ENCODE data around the gene TJP1.
"Not testable (repeated sequence)": the region's sequence is repeated elsewhere in the genome, so short reads cannot be mapped to it uniquely, and the experiment has no call there.

The TJP1 gene

GRCh38 chr15:29681166-29681845 lies 141.0 kb downstream of the TJP1 start:
- no peak for DNase-seq (ENCODE audit: low read depth)
- TF ChIP-seq CTCF (IDR thresholded peaks at IDR 0.05; ENCODE audit: control insufficient read depth, insufficient read depth, low read depth, low read length, missing control alignments): no peak
- no peak overlapping the region for H3K4me3 ChIP-seq (ENCODE audit: control insufficient read depth, low read depth, low read length)

GRCh38 chr15:29680465-29681165 lies 141.7 kb downstream of the TJP1 start:
- no peak for DNase-seq (ENCODE audit: low read depth)
- no peak for TF ChIP-seq CTCF (IDR thresholded peaks at IDR 0.05; ENCODE audit: control insufficient read depth, insufficient read depth, low read depth, low read length, missing control alignments)
- H3K4me3 ChIP-seq (ENCODE audit: control insufficient read depth, low read depth, low read length): no peak overlapping the region

- no peak overlapping the region for H3K4me3 ChIP-seq (ENCODE audit: control insufficient read depth, low read depth, low read length)
- DNase-seq (ENCODE audit: low read depth): no peak
- no peak for TF ChIP-seq CTCF (IDR thresholded peaks at IDR 0.05; ENCODE audit: control insufficient read depth, insufficient read depth, low read depth, low read length, missing control alignments)
Observed at GRCh38 chr15:29678504-29679034, 143.7 kb downstream of the TJP1 start.

GRCh38 chr15:29677871-29678461 lies 144.3 kb downstream of the TJP1 start:
- no peak for DNase-seq (ENCODE audit: low read depth)
- no peak overlapping the region for H3K4me3 ChIP-seq (ENCODE audit: control insufficient read depth, low read depth, low read length)
- no peak for TF ChIP-seq CTCF (IDR thresholded peaks at IDR 0.05; ENCODE audit: control insufficient read depth, insufficient read depth, low read depth, low read length, missing control alignments)

- H3K4me3 ChIP-seq (ENCODE audit: control insufficient read depth, low read depth, low read length): no peak overlapping the region
- no peak for TF ChIP-seq CTCF (IDR thresholded peaks at IDR 0.05; ENCODE audit: control insufficient read depth, insufficient read depth, low read depth, low read length, missing control alignments)
- DNase-seq (ENCODE audit: low read depth): no peak
Observed at GRCh38 chr15:29677455-29677854, 144.8 kb downstream of the TJP1 start.

GRCh38 chr15:29676961-29677402 lies 145.3 kb downstream of the TJP1 start:
- TF ChIP-seq CTCF (IDR thresholded peaks at IDR 0.05; ENCODE audit: control insufficient read depth, insufficient read depth, low read depth, low read length, missing control alignments): no peak
- no peak for DNase-seq (ENCODE audit: low read depth)
- H3K4me3 ChIP-seq (ENCODE audit: control insufficient read depth, low read depth, low read length): no peak overlapping the region

- not testable (repeated sequence) for DNase-seq (ENCODE audit: low read depth); H3K4me3 ChIP-seq (ENCODE audit: control insufficient read depth, low read depth, low read length)
Observed at GRCh38 chr15:29676374-29676960, 145.8 kb downstream of the TJP1 start.

Data from AG09309 (cell line).